ENCODE data around the gene TDRD9. TPM values are rescaled to one million over a fixed set of nuclear protein-coding genes. Genes with fewer than 3 reads are reported as not detected.

TDRD9 gene
- total RNA-seq, 1 donor from 2014 or later: not detected

- Mint-ChIP-seq H3K4me1 (ENCODE audit: unreplicated experiment) (peaks cover 2% of the 10 kb centered on the region), H3K27me3 (ENCODE audit: unreplicated experiment) (peaks cover 14% of the 10 kb centered on the region), H3K9me3 (ENCODE audit: unreplicated experiment) (no peaks in the 10 kb centered on the region), H3K36me3 (ENCODE audit: low read depth, unreplicated experiment) (peaks cover 3% of the 10 kb centered on the region), H3K4me3 (ENCODE audit: unreplicated experiment) (no peak overlapping the region), H3K27ac (ENCODE audit: unreplicated experiment) (no peak overlapping the region)
- no peak for TF ChIP-seq CTCF (IDR thresholded peaks at IDR 0.05; ENCODE audit: unreplicated experiment)
- peak; percentile 5 for DNase-seq (ENCODE audit: low spot score)
Measured at GRCh38 chr14:104087505-104087904, 159.2 kb downstream of the TDRD9 start.

- Mint-ChIP-seq H3K27me3 (ENCODE audit: unreplicated experiment) (peaks cover 9% of the 10 kb centered on the region), H3K9me3 (ENCODE audit: unreplicated experiment) (no peaks in the 10 kb centered on the region), H3K36me3 (ENCODE audit: low read depth, unreplicated experiment) (peaks cover 3% of the 10 kb centered on the region), H3K4me3 (ENCODE audit: unreplicated experiment) (no peak overlapping the region), H3K27ac (ENCODE audit: unreplicated experiment) (no peak overlapping the region), H3K4me1 (ENCODE audit: unreplicated experiment) (peaks cover 2% of the 10 kb centered on the region)
- DNase-seq (ENCODE audit: low spot score): no peak
- TF ChIP-seq CTCF (IDR thresholded peaks at IDR 0.05; ENCODE audit: unreplicated experiment): no peak
Measured at GRCh38 chr14:104087981-104088850, 160.0 kb downstream of the TDRD9 start.

GRCh38 chr14:104090071-104090748, 162.0 kb downstream of the TDRD9 start:
- Mint-ChIP-seq H3K4me3 (ENCODE audit: unreplicated experiment) (no peak overlapping the region), H3K36me3 (ENCODE audit: low read depth, unreplicated experiment) (no peaks in the 10 kb centered on the region), H3K9me3 (ENCODE audit: unreplicated experiment) (no peaks in the 10 kb centered on the region), H3K4me1 (ENCODE audit: unreplicated experiment) (no peaks in the 10 kb centered on the region), H3K27me3 (ENCODE audit: unreplicated experiment) (peaks cover 5% of the 10 kb centered on the region), H3K27ac (ENCODE audit: unreplicated experiment) (no peak overlapping the region)
- no peak for DNase-seq (ENCODE audit: low spot score)
- no peak for TF ChIP-seq CTCF (IDR thresholded peaks at IDR 0.05; ENCODE audit: unreplicated experiment)

GRCh38 chr14:104091061-104091926, 163.0 kb downstream of the TDRD9 start:
- peaks cover 5% of the 10 kb centered on the region for H3K27me3 Mint-ChIP-seq (ENCODE audit: unreplicated experiment)
- no peak overlapping the region for H3K4me3 Mint-ChIP-seq (ENCODE audit: unreplicated experiment)
- DNase-seq (ENCODE audit: low spot score): no peak
- no peak overlapping the region for H3K27ac Mint-ChIP-seq (ENCODE audit: unreplicated experiment)
- no peaks in the 10 kb centered on the region for H3K4me1 Mint-ChIP-seq (ENCODE audit: unreplicated experiment)
- H3K36me3 Mint-ChIP-seq (ENCODE audit: low read depth, unreplicated experiment): no peaks in the 10 kb centered on the region
- TF ChIP-seq CTCF (IDR thresholded peaks at IDR 0.05; ENCODE audit: unreplicated experiment): no peak
- no peaks in the 10 kb centered on the region for H3K9me3 Mint-ChIP-seq (ENCODE audit: unreplicated experiment)
